AG04449 (cell line): ENCODE data around the gene GTF3C2.

ENCODE experiments used
- CTCF ChIA-PET: fragments of 350-600 bp; formaldehyde crosslinking; extraction: SDS; loops from one replicate; lab custom pipeline; 2021; ENCODE audit warnings: antibody characterized with exemption; lab: Yijun Ruan, JAX
- POLR2A ChIA-PET: fragments of 400-600, 350-600 bp; formaldehyde crosslinking; extraction: SDS; loops from one replicate; lab custom pipeline; 2020; ENCODE audit warnings: antibody characterized with exemption, inconsistent platforms; lab: Yijun Ruan, JAX
- DNase-seq: peaks from one replicate; pipeline ENCODE4 v3.0.0-alpha.2; 2010; ENCODE audit warnings: low read depth, low spot score
- H3K4me3 ChIP-seq: 2 replicates; pipeline ENCODE4 v1.5.1; 2011; ENCODE audit warnings: low read depth, mild to moderate bottlenecking, control low read depth, low read length
- TF ChIP-seq, protein P1 (sequence below): IDR thresholded peaks from one replicate; pipeline ENCODE4 v1.5.1; 2011; ENCODE audit warnings: mild to moderate bottlenecking, moderate library complexity, low read length, control low read depth, inconsistent platforms; ENCODE audit not compliant: insufficient read depth; ENCODE audit errors: missing control alignments

GTF3C2 gene, protein sequence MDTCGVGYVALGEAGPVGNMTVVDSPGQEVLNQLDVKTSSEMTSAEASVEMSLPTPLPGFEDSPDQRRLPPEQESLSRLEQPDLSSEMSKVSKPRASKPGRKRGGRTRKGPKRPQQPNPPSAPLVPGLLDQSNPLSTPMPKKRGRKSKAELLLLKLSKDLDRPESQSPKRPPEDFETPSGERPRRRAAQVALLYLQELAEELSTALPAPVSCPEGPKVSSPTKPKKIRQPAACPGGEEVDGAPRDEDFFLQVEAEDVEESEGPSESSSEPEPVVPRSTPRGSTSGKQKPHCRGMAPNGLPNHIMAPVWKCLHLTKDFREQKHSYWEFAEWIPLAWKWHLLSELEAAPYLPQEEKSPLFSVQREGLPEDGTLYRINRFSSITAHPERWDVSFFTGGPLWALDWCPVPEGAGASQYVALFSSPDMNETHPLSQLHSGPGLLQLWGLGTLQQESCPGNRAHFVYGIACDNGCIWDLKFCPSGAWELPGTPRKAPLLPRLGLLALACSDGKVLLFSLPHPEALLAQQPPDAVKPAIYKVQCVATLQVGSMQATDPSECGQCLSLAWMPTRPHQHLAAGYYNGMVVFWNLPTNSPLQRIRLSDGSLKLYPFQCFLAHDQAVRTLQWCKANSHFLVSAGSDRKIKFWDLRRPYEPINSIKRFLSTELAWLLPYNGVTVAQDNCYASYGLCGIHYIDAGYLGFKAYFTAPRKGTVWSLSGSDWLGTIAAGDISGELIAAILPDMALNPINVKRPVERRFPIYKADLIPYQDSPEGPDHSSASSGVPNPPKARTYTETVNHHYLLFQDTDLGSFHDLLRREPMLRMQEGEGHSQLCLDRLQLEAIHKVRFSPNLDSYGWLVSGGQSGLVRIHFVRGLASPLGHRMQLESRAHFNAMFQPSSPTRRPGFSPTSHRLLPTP

DNA sequence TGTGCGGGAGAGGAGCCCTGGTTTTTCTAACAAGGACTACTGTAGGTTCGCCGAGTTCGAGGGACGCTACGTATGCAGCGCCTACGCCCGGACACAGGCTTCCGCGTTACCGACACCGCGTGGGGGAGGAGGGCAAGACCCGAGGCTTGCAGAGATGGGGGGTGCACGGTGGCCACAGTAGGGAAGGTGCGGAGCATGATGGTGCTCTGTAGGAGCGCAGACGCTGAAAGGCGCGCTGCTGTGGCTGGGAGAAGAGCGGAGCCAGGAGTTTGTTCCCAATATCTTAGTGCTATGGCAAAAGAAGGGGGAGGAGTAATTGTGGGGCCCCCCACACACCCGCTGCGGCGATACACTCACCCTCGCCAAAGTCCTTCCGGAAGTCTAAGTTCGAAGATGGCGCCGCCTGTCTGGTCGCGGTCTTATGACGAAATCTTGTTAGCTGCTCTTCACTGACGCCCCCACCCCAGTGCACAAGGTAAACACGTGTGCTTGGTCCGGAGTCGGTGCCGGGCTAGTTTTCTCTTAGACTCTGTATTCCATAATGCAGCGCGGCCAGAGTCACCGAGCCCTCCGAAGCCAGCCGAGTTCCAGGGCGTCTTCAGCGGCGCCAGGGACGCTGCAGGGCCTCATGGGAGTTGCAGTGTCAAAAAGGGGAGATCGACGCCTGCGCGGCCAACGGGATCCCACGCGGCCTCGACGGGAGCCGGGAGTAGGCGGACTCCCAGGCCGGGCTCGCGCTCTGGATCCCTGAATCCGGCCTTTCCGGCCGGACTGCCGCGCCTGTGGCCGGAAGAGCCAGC is at the start of gene GTF3C2:
Gene GTF3C2 (minus strand): TSS at position 383 of the 800 bp plus-strand sequence. CDS start 13,210 bp downstream, outside the sequence.
- CTCF ChIA-PET = interaction anchor here (0.8 to 1.3 kb wide), 4 partner anchors 12 to 36 kb away, joined by 3 to 5 read pairs (median 3); partner anchors contain the start of genes EIF2B4 and SNX17
- peak; percentile 82 for DNase-seq
- TF ChIP-seq, protein P1, sequence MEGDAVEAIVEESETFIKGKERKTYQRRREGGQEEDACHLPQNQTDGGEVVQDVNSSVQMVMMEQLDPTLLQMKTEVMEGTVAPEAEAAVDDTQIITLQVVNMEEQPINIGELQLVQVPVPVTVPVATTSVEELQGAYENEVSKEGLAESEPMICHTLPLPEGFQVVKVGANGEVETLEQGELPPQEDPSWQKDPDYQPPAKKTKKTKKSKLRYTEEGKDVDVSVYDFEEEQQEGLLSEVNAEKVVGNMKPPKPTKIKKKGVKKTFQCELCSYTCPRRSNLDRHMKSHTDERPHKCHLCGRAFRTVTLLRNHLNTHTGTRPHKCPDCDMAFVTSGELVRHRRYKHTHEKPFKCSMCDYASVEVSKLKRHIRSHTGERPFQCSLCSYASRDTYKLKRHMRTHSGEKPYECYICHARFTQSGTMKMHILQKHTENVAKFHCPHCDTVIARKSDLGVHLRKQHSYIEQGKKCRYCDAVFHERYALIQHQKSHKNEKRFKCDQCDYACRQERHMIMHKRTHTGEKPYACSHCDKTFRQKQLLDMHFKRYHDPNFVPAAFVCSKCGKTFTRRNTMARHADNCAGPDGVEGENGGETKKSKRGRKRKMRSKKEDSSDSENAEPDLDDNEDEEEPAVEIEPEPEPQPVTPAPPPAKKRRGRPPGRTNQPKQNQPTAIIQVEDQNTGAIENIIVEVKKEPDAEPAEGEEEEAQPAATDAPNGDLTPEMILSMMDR = no peak
- H3K4me3 ChIP-seq = peak within 1 kb of the TSS; percentile 90
- POLR2A ChIA-PET = interaction anchor here (0.5 to 2.6 kb wide), 9 partner anchors 11 to 226 kb away, joined by 3 to 24 read pairs (median 3); partner anchors contain the start of genes EIF2B4, MPV17, PPM1G and SNX17

DNA sequence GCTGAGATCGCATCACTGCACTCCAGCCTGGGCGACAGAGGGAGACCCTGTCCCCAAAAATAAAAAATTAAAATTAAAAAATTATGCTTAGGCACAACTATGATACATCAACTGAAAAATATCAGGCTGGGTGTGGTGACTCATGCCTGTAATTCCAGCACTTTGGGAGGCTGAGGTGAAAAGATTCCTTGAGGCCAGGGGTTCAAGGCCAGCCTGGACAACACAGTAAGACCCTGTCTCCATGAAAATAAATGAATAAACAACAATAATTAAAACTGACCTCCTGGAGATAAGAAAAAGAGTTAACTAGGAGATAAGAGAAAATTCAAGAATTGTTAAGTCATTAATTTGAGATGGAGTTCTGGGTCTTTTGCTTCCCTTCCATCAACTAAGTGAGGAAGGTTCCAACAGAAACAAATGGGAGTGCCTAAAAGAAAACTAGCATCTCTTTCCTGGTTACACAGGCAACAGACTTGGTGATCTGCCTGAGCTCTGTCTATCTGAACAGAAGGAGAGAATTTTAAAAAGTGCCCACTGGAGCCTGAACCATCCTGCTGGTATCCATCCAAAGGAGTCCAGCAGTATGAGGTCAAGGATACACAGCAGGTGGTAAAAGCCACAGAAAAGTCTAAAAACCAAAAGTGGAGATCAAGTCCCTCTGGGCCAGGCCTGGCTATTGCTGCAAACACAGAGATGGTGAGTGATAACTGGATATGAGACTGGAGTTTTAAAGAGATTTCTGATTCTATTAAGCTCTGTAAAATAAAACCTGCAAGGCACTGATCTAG is 44.0 kb upstream of the GTF3C2 start:
- ChIA-PET POLR2A (no interaction called here), CTCF (interaction anchor here (2.1 to 2.7 kb wide), 2 partner anchors 8 to 283 kb away, joined by 5 to 18 read pairs; no protein-coding TSS in a partner anchor)
- no peak overlapping the region for H3K4me3 ChIP-seq
- no peak for DNase-seq
- TF ChIP-seq, protein P1 = no peak

DNA sequence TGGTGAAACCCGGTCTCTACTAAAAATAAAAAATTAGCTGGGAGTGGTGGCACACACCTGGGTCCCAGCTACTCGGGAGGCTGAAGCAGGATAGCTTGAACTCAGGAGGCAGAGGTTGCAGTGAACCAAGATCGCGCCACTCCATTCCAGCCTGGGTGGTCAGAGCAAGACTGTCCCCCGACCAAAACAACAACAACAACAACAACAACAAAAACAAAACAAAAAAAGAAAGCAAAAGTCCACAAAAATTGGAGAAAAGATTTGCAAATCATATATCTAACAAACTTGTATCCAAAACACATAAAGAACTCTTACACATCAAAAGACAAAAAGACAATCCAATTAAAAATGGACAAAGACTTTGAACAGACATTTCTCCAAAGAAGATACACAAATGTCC is 42.4 kb upstream of the GTF3C2 start:
- CTCF ChIA-PET = interaction anchor here (1.9 kb wide), 1 partner anchor 284 kb away, joined by 6 read pairs; no protein-coding TSS in a partner anchor
- no peak for DNase-seq
- TF ChIP-seq, protein P1 = no peak
- POLR2A ChIA-PET = no interaction called here
- no peak overlapping the region for H3K4me3 ChIP-seq

DNA sequence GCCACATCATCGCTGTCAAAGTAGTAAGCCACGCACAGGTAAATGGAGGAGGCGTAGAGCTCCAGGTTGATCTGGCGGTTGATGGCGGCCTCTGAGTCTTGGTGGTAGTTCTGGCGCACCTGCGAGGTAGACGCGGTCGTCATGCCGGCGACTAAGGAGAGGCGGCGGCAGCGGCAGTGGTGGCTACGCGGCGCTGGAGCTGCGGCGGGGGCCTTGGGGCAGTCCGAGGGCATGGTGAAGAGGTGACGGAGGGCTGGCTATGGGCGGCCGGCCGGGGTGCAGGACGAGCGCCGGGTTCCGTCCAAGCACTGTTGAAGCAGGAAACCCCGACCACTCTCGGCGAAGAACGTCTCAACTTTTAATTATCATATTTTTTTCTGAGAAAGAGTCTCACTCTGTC is 36.7 kb upstream of the GTF3C2 start:
- H3K4me3 ChIP-seq = no peak overlapping the region
- ChIA-PET POLR2A (no interaction called here), CTCF (interaction anchor here (0.8 kb wide), 1 partner anchor 14 kb away, joined by 3 read pairs; no protein-coding TSS in a partner anchor)
- TF ChIP-seq, protein P1 = no peak
- DNase-seq = no peak

DNA sequence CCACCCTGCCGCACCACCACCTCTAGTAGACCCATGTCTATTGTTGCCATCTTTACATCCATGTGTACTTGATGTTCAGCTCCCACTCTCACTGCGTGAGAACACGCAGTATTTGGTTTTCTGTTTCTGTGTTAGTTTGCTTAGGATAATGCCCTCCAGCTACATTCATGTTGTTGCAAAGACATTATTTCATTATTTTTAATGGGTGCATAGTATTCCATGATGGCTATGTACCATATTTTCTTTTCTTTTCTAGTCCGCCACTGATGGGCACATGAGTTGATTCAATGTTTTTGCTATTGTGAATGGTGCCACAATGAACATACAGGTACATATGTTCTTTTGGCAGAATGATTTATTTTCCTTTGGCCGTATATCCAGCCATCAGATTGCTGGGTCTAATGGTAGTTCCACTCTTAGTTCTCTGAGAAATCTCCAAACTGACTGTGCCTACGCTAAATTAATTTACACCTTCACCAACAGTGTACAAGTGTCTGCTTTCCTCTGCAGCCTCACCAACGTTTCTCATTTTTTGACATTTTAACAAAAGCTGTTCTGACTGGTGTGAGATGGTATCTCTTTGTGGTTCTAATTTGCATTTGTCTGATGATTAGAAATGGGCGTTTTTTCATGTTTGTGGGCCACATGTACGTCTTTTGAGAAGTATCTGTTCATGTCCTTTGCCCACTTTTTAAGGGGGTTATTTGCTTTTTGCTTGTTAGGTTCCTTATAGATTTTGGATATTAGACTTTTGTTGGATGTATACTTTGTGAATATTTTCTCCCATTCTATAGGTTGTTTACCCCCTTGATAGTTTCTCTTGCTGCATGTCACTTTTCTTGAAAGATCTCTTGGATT is 34.5 kb upstream of the GTF3C2 start:
- ChIA-PET CTCF (interaction anchor here (1.2 to 1.3 kb wide), 3 partner anchors 10 to 21 kb away, joined by 3 to 5 read pairs (median 4); no protein-coding TSS in a partner anchor), POLR2A (no interaction called here)
- DNase-seq = no peak
- TF ChIP-seq, protein P1 = no peak
- no peak overlapping the region for H3K4me3 ChIP-seq
